Activated naive CD4-positive, alpha-beta T cell treated with anti-CD3 and anti-CD28 coated beads, Interleukin-2, amount 10 ng/mL, durations not matched to agents 5 hours and 36 hours (primary cell): Measurements from ENCODE around the gene ANKRD62. TPM values are rescaled to one million over a fixed set of nuclear protein-coding genes. Genes with fewer than 3 reads are reported as not detected.

ENCODE experiments used
- total RNA-seq, 2 experiments: library from RNA; stranded (reverse); gene quantifications; one replicate each; pipeline ENCODE4 v1.2.3, GENCODE V29; 2021

The ANKRD62 gene
- not detected for total RNA-seq

GRCh38 chr18:12093520-12094257 is at the start of gene ANKRD62:
ANKRD62 (plus strand) TSS chr18:12093843; CDS start chr18:12094018, 175 bp downstream.

Other genes starting within 250 kb of the ANKRD62 start
- gene CHMP1B, start 242.4 kb upstream of the ANKRD62 start, total RNA-seq = 10 to 100 TPM; 30.0 to 30.4 TPM
- 10 to 100 TPM; 52.3 to 55.9 TPM for gene MPPE1, start 185.5 kb upstream of the ANKRD62 start, total RNA-seq
- gene IMPA2, start 112.3 kb upstream of the ANKRD62 start, total RNA-seq = 10 to 100 TPM; 15.8 to 17.5 TPM
- gene CIDEA, start 160.5 kb downstream of the ANKRD62 start, total RNA-seq = not detected
- 1 to 10 TPM; 1.7 to 1.9 TPM for gene TUBB6, start 214.4 kb downstream of the ANKRD62 start, total RNA-seq